HepG2 (cell line): ENCODE measurements around the gene NECTIN2. TPM values are rescaled to one million over a fixed set of nuclear protein-coding genes. Genes with fewer than 3 reads are reported as not detected.

Experiments used
- IRX3 ChIP-seq: sonication (generic); formaldehyde crosslinking; IDR thresholded peaks from 2 replicates; pipeline ENCODE4 v1.8.1; 2023; ENCODE audit warnings: mild to moderate bottlenecking, low read depth, missing genetic modification reagents, borderline replicate concordance
- MIER2 ChIP-seq: IDR thresholded peaks from 2 replicates; pipeline ENCODE4 v1.6.1; 2016; ENCODE audit warnings: missing biosample characterization, missing genetic modification reagents
- POLR2AphosphoS2 ChIP-seq: IDR thresholded peaks from 2 replicates; pipeline ENCODE4 v1.6.1; 2011; ENCODE audit warnings: low read depth, low read length, improper control_type of control experiment
- RORA ChIP-seq: sonication (generic); formaldehyde crosslinking; IDR thresholded peaks from 2 replicates; pipeline ENCODE4 v1.5.0; 2020; ENCODE audit warnings: mild to moderate bottlenecking, missing genetic modification reagents, moderate library complexity
- SP2 ChIP-seq: sonication (generic); formaldehyde crosslinking; IDR thresholded peaks from 2 replicates; pipeline ENCODE4 v1.5.1; 2020; ENCODE audit warnings: mild to moderate bottlenecking, missing genetic modification reagents
- SRY ChIP-seq: sonication (generic); formaldehyde crosslinking; IDR thresholded peaks from 2 replicates; pipeline ENCODE4 v1.8.0; 2022; ENCODE audit warnings: mild to moderate bottlenecking, missing genetic modification reagents
- TGIF2 ChIP-seq: IDR thresholded peaks from 2 replicates; pipeline ENCODE4 v1.6.1; 2016; ENCODE audit warnings: control low read depth, missing compliant biosample characterization
- YEATS4 ChIP-seq: sonication (generic); formaldehyde crosslinking; IDR thresholded peaks from 2 replicates; pipeline ENCODE4 v1.4.0; 2020; ENCODE audit warnings: missing genetic modification reagents, borderline replicate concordance
- ZMYM4 ChIP-seq: sonication (generic); formaldehyde crosslinking; IDR thresholded peaks from 2 replicates; pipeline ENCODE4 v1.8.1; 2023; ENCODE audit warnings: mild to moderate bottlenecking, missing genetic modification reagents
- ZNF670 ChIP-seq: sonication (generic); formaldehyde crosslinking; IDR thresholded peaks from 2 replicates; pipeline ENCODE4 v1.8.0; 2022; ENCODE audit warnings: mild to moderate bottlenecking, missing genetic modification reagents, borderline replicate concordance
- ZNF672 ChIP-seq: sonication (generic); formaldehyde crosslinking; IDR thresholded peaks from 2 replicates; pipeline ENCODE4 v1.8.1; 2022; ENCODE audit warnings: missing genetic modification reagents
- polyA plus RNA-seq, 8 experiments: library from polyadenylated mRNA; depleted of rRNA in 3 of 8; stranded (reverse) in 7 of 8; unstranded in 1 of 8; fragments of >200 nt; fragmentation: Illumina TruSeq in 4 of 8; extraction: Trizol in 4 of 8; gene quantifications; 2 replicates each; pipeline versions ENCODE4 v1.2.1 to v1.2.3, GENCODE V29; 2011 to 2016; ENCODE audit warnings: low read depth in 4 of 8, missing spikeins in 1 of 8, mixed read lengths in 1 of 8; ENCODE audit not compliant: insufficient read depth in 1 of 8
- total RNA-seq, 5 experiments: library from RNA; depleted of rRNA; stranded (reverse); fragments of >200 nt; fragmentation: Illumina TruSeq; extraction: Trizol; gene quantifications; 2 replicates each; pipeline ENCODE4 v1.2.3, GENCODE V29; 2016; ENCODE audit warnings: low read depth in 1 of 5
- TF ChIP-seq, protein P1 (sequence below): sonication (generic); formaldehyde crosslinking; IDR thresholded peaks from 2 replicates; pipeline ENCODE4 v1.4.0; 2020; ENCODE audit warnings: missing genetic modification reagents
- TF ChIP-seq, protein P2 (sequence below): sonication (generic); formaldehyde crosslinking; IDR thresholded peaks from 2 replicates; pipeline ENCODE4 v1.4.0; 2020; ENCODE audit warnings: missing genetic modification reagents
- TF ChIP-seq, protein P3 (sequence below), 2 experiments: fragments of 450-650 bp in 1 of 2; sonication (generic) in 1 of 2; formaldehyde crosslinking in 1 of 2; IDR thresholded peaks; 2 replicates each; pipeline versions ENCODE4 v1.6.1 to v1.8.0; 2016 to 2022; ENCODE audit warnings: antibody characterized with exemption in 1 of 2, mild to moderate bottlenecking in 1 of 2, missing genetic modification reagents in 1 of 2
- TF ChIP-seq, protein P4 (sequence below): sonication (generic); formaldehyde crosslinking; IDR thresholded peaks from 2 replicates; pipeline ENCODE4 v1.8.0; 2022; ENCODE audit warnings: missing genetic modification reagents, low read depth, mild to moderate bottlenecking, borderline replicate concordance
- TF ChIP-seq, protein P5 (sequence below): sonication (generic); formaldehyde crosslinking; IDR thresholded peaks from 2 replicates; pipeline ENCODE4 v1.8.1; 2022; ENCODE audit warnings: mild to moderate bottlenecking, missing genetic modification reagents

Gene NECTIN2
- total and polyA plus RNA-seq, 2 of the 13 experiments (the other 11 are each of a cell fraction or from before 2014, with no cell fraction given), result 75.4 to 114 TPM

DNA sequence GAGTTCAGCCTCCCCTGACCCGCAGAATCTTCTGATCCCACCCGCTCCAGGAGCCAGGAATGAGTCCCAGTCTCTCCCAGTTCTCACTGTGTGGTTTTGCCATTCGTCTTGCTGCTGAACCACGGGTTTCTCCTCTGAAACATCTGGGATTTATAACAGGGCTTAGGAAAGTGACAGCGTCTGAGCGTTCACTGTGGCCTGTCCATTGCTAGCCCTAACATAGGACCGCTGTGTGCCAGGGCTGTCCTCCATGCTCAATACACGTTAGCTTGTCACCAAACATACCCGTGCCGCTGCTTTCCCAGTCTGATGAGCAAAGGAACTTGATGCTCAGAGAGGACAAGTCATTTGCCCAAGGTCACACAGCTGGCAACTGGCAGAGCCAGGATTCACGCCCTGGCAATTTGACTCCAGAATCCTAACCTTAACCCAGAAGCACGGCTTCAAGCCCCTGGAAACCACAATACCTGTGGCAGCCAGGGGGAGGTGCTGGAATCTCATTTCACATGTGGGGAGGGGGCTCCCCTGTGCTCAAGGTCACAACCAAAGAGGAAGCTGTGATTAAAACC is 58.4 kb downstream of the NECTIN2 start (continued):
- TF ChIP-seq ZNF670 (no peak), IRX3 (CRISPR knock-in tag) (no peak), TGIF2 (CRISPR knock-in tag) (no peak), YEATS4 (CRISPR knock-in tag) (no peak), RORA (CRISPR knock-in tag) (no peak), ZMYM4 (CRISPR knock-in tag) (0 out of 2 replicates have a peak, but pooled peaks have one; percentile 20), SP2 (CRISPR knock-in tag) (no peak), ZNF672 (CRISPR knock-in tag) (no peak), MIER2 (0 out of 2 replicates have a peak, but pooled peaks have one; percentile 16), SRY (CRISPR knock-in tag) (no peak), POLR2AphosphoS2 (0 out of 2 replicates have a peak, but pooled peaks have one; percentile 53)
- TF ChIP-seq, protein P1, sequence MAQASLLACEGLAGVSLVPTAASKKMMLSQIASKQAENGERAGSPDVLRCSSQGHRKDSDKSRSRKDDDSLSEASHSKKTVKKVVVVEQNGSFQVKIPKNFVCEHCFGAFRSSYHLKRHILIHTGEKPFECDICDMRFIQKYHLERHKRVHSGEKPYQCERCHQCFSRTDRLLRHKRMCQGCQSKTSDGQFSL (CRISPR knock-in tag), result no peak
- TF ChIP-seq, protein P2, sequence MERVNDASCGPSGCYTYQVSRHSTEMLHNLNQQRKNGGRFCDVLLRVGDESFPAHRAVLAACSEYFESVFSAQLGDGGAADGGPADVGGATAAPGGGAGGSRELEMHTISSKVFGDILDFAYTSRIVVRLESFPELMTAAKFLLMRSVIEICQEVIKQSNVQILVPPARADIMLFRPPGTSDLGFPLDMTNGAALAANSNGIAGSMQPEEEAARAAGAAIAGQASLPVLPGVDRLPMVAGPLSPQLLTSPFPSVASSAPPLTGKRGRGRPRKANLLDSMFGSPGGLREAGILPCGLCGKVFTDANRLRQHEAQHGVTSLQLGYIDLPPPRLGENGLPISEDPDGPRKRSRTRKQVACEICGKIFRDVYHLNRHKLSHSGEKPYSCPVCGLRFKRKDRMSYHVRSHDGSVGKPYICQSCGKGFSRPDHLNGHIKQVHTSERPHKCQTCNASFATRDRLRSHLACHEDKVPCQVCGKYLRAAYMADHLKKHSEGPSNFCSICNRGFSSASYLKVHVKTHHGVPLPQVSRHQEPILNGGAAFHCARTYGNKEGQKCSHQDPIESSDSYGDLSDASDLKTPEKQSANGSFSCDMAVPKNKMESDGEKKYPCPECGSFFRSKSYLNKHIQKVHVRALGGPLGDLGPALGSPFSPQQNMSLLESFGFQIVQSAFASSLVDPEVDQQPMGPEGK (CRISPR knock-in tag), result 0 out of 2 replicates have a peak, but pooled peaks have one; percentile 23
- TF ChIP-seq, protein P3, sequence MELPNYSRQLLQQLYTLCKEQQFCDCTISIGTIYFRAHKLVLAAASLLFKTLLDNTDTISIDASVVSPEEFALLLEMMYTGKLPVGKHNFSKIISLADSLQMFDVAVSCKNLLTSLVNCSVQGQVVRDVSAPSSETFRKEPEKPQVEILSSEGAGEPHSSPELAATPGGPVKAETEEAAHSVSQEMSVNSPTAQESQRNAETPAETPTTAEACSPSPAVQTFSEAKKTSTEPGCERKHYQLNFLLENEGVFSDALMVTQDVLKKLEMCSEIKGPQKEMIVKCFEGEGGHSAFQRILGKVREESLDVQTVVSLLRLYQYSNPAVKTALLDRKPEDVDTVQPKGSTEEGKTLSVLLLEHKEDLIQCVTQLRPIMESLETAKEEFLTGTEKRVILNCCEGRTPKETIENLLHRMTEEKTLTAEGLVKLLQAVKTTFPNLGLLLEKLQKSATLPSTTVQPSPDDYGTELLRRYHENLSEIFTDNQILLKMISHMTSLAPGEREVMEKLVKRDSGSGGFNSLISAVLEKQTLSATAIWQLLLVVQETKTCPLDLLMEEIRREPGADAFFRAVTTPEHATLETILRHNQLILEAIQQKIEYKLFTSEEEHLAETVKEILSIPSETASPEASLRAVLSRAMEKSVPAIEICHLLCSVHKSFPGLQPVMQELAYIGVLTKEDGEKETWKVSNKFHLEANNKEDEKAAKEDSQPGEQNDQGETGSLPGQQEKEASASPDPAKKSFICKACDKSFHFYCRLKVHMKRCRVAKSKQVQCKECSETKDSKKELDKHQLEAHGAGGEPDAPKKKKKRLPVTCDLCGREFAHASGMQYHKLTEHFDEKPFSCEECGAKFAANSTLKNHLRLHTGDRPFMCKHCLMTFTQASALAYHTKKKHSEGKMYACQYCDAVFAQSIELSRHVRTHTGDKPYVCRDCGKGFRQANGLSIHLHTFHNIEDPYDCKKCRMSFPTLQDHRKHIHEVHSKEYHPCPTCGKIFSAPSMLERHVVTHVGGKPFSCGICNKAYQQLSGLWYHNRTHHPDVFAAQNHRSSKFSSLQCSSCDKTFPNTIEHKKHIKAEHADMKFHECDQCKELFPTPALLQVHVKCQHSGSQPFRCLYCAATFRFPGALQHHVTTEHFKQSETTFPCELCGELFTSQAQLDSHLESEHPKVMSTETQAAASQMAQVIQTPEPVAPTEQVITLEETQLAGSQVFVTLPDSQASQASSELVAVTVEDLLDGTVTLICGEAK (IDR thresholded peaks at IDR 0.05), result no peak
- TF ChIP-seq, protein P3 (CRISPR knock-in tag; IDR thresholded peaks at IDR 0.05), result 0 out of 2 replicates have a peak, but pooled peaks have one; percentile 2
- TF ChIP-seq, protein P4, sequence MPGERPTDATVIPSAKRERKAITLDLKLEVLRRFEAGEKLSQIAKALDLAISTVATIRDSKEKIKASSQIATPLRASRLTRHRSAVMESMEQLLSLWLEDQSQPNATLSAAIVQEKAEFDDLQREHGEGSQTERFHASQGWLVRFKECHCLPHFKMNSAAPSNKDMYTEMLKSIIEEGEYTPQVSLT (CRISPR knock-in tag), result no peak
- TF ChIP-seq, protein P5, sequence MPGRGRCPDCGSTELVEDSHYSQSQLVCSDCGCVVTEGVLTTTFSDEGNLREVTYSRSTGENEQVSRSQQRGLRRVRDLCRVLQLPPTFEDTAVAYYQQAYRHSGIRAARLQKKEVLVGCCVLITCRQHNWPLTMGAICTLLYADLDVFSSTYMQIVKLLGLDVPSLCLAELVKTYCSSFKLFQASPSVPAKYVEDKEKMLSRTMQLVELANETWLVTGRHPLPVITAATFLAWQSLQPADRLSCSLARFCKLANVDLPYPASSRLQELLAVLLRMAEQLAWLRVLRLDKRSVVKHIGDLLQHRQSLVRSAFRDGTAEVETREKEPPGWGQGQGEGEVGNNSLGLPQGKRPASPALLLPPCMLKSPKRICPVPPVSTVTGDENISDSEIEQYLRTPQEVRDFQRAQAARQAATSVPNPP (CRISPR knock-in tag), result no peak
